AG08396 (cell line): ENCODE measurements around the gene C17orf67.

Experiments used
- DNase-seq: peaks from one replicate; pipeline ENCODE4 v3.0.0; 2012; ENCODE audit warnings: low spot score, mixed read lengths

C17orf67 gene

DNA sequence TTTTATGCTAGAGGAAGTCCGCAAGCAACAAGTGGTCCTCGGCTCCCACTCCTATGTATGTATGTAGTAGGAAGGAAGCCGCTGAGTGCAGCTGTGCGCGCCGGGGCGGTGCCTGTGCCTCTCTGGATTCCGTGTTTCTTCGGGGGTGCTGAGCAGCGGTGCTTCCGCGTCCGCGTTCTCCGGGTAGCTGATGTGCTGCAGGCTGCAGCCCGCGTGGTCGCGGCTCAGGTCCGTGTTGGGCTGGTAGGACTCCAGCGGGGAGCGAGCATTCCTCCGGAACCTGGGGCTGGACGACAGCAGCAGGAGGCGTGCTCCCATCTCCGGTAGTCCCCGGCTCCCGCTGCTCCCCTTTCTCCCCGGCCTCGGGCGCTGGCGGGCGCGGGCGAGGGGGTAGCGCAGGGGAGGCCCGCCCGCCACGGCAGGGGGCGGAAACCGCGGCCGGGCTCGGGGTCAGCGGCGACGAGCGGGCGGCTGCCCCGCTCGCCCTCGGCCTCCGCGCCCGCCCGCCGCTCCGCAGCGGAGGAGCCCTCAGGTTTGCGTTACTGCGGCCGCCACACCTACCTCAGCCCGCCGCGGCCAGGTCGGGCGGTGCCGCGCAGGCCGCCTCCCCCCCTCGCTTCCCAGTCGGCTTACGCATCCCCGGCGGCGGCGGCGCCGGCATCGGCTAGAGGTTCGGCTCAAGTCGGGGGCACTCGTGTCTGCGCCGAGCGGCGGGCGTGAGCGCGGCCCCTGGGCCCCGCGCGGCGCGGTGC lies 487 bp downstream of the C17orf67 start:
- DNase-seq = peak; percentile 67

DNA sequence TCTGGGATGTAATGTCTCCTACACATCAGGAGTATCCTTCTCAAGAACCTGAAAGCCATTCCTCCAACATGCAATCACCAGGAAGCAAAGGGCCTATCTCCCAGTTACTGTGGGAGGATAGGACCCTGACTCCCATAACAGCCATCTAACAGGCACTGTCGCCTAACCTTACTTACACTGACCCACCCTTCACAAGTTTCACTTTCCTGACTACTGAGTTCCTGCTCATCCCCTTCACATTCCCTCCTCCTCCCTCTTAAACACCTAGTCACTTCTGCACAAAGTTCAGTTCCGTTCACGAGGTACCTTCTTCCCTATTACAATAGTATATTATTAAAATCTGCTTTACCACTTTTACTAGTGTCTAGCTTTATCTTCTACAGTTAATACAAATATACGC lies 1.3 kb downstream of the C17orf67 start:
- DNase-seq = no peak

DNA sequence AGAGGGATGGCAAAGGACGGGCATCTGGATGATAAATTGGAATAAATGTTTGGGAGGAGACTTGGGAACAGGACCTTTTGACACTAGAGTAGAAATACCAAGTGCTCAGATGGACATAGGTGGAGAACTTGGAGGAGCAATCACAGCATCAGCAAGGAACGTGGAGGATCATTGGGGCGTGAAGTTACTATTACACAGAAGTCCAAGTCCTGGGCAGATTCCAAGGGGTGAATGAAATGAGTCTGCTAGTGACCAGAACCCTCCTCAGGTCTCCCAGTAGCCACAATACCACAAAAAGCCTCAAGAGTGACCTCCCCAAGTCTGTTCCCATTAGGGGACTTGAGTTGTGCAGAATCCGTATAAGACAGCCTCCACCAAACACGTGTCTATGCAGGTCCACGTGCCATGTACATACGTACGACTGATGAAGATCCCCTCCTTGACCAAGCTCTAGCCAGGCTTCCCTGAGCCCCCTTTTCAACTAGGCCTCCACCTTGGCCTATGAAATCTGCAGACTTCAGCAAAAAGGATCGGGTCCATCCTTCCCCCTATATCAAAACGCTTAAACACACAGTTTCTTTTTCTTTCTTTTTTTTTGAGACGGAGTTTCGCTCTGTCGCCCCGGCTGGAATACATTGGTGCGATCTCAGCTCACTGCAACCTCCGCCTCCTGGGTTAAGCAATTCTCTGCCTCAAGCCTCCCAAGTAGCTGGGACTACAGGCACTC lies 2.2 kb downstream of the C17orf67 start:
- no peak for DNase-seq

DNA sequence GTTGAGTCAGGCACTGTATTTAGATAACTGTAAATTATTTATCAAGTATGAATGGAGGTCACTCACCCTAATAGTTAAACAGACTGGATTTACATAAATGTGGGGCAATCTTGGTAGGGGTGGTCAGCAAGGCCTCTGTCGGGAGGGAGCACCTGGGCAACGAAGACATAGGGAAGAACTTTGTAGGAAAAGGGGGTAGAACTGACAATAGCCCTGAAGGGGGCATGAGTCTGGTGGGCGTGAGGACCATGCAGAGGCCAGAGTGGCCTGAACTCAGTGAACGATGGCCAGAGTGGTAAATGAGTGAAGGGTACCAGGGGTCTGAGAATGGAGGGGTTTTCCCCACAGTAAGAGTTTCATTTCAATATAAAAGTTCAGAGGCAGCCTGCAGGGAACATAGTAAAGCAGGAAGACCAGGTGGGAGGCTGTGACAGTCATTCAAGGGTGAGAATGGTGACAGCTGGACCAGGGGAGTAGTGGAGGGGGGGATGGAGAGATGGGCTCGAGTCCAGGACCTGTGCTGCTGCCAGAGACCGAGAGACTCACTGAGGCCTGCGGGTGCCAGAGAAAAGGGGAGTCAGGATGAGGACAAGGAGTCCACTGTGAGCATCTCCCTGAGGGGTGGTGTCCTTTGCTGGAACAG lies 2.9 kb downstream of the C17orf67 start:
- no peak for DNase-seq

DNA sequence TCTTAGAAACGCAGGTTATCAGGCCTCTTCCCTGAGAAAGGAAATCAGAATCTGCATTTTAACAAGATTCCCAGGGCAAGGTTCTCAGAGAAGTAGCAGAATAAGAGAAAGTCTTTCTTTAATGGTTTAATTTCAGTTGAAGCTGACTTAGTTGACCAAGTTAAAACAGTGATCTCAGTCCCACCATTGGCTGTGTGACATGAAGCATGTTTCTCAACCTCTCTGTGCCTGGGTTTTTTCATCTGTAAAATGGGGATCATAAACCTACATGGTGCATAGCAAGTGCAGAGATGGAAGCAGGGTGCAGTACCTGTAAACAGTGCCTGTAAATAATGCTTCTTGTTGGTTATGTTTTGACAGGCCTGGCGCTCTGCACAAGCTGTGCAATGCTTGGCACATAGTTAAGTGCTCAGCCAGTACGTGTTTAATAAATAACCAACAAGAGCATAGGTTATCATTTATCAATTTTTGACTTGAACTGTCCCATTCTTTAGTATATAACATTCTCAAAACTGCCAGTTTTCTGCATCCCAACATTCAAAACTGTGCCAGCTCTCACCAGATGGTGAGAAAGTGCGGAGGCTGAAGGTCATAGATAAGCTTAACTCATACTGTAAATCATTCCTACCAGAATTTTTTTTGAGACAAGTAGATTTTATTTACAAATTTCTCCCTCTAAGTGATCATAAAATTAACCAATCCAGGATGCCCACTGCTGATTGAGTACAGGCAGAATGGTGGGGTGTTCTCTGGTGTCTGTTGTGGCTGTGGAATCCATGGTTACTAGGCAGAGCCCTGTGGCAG lies 6.9 kb downstream of the C17orf67 start:
- DNase-seq = no peak

DNA sequence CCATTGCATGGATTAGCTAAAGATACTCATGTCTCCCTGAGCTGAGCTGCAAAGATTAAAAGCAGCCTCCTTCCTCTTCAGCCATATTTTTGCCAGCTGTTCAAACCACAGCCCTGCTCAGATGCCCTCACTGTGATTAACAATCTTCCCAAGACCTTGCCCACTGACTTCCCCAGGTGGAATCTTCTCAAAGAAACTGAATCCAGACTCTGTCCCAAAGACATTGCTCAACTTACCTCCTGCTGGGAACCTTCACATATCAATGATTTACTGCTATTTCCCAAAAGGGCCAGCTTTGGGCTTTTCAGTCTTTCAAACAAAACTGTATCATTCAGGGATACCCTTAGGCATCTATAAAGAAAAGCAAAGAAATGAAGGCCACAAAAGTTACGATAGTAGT lies 9.2 kb downstream of the C17orf67 start:
- no peak for DNase-seq

DNA sequence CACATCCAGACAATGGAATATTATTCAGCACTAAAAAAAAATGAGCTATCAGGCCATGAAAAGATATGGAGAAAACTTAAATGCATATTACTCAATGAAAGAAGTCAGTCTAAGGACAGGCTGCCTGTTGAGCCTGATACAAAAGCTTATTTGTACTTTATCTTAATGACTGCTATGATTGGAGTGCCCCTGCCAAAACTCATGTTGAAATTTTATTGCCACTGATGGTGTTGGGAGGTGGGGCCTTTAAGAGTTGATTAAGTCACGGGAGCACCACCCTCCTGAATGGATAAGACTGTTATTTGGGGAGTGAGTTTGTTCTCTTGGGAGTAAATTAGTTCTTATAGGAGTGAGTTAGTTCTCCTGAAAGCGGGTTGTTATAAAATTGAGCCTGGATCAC lies 9.9 kb downstream of the C17orf67 start:
- no peak for DNase-seq

DNA sequence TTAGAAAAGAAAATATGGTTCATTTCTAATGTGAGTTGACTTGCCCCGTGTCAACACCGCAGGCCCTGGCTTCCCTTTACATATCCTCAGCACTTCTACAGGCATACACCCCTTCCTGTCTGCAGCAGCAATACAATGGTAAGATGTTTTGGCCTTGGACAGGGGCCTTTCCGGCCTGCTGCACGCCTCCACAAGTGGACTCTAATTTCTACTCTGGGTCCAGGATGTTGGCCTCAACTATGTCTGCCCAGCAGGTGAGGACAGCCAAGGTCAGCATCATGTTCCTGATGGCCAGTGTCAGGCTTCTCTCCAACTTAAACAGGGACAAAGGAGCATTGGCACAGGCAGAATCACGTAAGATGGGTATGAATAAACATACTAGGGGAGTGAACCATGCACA lies 11.0 kb downstream of the C17orf67 start:
- DNase-seq = no peak

DNA sequence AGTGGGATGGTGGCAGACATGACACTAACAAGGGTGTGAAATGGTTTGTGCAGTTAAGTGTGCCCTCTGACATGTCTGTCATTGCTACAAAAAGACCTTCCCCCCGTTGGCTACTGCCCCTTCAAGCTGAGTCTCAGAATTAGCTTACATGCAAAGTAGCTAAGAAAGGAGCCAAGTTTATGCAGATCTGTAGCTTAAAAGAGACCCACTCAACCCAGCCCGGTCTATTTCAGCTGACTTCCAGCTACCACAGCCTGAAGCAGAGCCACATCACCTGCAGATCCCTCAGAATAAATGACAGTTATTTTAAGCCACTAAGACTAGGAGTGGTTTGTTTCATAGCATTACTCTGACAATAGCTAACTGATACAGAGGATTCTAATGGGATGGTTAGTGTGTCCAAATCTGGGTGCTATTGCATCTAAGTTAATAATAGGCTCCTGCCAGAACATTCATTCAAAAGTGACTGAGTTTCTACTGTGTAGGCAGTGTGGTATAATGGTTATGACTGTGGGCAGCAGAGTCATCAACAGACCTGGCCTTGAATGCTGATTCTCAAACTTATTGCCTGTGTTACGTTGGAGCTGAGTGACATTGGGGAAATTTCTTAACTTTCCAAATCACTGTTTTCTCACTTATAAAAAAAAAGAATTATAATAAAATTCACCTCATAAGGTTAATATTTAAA lies 11.7 kb downstream of the C17orf67 start:
- no peak for DNase-seq

DNA sequence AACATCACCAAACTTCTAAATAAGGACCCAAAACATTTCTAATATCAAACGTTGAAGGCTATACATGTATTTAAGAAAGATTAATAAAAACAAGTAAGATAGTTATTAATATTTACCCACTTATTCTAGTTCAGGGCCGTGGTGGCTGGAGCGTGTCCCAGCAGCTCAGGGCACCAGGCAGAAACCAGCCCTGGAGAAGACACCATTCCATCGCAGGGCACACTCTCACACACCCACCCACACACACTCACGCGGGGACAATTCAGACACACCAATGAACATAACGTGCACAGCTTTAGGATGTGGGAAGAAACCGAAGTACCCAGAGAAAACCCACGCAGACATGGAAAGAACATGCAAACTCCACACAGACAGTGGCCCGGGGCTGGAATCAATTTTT lies 13.5 kb downstream of the C17orf67 start:
- DNase-seq = no peak

DNA sequence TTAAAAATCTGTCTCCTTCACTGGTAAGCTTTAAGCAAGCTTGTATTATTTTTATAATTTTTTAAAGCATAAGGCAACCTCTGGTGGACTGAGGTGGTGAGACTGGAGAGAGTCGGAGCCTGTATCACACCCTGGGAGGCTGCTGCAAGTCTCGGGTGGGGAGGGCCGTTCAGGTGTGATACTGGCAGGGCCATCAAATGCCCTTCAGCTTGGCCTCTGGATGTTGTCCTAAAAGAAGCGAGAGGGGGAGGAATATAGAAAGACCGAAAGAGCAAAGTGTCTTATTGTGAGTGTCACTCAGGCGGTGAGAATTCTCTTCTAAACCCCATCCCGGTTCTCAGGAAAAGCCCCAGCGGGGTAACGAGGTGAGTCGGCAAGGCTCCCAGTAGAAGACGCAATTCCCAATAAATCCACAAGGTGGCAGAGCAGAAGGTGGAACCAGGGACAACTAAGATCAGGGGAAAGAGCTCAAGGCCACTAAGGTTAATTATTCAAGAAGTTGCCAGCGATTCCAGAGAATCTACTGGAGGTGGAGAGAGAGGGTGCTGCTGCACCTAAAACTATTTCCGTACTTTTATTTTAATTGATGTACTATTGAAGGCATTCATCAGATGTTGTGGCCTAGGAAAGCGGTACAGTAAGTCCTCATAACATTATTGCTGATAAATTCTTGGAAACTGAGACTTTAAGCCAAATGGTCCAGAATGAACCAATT lies 14.1 kb downstream of the C17orf67 start:
- peak; percentile 80 for DNase-seq

DNA sequence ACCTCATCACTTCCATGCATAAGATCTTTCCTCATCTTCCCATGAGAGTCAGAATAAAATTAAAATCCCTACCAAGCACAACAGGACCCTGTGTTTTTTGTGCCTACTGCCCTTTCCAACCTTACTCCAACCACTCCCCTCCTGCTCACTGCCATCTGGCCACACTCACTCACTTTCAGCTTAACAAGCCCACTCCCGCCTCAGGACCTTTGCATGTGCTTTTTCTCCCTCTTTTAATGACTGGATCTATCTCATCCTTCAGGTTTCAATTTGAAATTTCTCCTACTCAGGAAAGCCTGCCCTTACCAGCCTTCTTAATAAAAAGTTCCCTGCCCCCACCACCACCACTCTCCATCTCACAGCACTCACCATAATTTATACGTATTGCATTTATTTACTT lies 14.7 kb downstream of the C17orf67 start:
- DNase-seq = no peak

DNA sequence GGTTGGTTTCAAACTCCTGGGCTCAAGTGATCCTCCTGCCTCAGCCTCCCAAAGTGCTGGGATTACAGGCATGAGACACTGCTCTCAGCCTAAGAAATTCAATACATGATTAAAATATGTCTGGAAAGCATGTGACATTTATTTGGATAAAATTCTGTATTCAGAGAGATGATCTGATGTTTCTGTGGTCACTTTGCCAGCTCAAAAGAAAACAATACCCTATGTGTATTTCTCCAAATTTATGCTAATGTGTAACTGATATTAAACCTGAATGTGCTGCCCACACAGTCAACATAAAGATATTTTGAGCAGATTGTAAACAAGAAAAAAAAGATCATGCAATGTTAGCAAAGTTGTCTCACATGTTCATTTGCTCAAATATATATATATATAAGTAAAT lies 16.7 kb downstream of the C17orf67 start:
- no peak for DNase-seq

DNA sequence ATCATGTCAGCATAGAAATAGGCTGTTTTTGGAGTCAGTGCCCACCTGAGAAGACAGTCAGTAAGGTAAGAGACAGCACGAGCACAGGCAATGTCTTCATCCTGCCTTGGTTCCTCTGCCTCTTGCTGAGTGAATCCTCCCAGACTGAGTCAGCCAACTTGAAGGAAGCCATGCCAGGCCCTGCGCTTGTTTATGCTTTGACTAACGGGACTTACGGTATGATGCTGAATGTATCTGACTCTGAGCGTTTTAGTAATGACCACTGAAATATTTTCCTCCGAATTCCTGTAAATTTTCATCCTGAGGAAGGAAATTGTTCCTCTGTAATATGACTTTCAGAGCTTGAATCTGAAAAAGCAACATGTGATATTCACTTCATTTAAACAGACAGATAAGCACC lies 18.0 kb downstream of the C17orf67 start:
- peak; percentile 71 for DNase-seq

DNA sequence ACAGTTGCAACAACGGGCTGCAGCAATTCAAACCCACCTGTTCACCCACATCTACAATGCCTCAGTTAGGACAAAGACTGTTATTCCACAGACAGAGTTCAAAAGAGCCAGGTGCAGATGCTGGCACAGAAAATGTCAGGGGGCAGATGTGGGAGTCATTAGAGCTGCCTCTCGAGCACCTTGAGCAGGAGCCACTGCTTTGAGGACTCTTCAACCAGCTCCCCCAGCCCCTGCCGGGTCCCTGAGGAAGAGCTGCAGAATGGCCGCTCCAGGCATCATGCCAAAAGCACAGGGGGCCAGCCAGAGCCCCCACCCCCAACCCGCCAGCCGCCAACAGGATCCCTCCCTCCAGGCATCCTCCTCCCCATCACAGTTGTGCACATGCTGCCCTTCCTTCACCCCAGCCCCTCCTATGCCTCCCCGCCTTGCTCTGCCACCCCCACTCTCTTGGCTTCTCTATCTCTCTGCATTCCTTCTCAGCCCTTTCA lies 20.8 kb downstream of the C17orf67 start:
- no peak for DNase-seq

DNA sequence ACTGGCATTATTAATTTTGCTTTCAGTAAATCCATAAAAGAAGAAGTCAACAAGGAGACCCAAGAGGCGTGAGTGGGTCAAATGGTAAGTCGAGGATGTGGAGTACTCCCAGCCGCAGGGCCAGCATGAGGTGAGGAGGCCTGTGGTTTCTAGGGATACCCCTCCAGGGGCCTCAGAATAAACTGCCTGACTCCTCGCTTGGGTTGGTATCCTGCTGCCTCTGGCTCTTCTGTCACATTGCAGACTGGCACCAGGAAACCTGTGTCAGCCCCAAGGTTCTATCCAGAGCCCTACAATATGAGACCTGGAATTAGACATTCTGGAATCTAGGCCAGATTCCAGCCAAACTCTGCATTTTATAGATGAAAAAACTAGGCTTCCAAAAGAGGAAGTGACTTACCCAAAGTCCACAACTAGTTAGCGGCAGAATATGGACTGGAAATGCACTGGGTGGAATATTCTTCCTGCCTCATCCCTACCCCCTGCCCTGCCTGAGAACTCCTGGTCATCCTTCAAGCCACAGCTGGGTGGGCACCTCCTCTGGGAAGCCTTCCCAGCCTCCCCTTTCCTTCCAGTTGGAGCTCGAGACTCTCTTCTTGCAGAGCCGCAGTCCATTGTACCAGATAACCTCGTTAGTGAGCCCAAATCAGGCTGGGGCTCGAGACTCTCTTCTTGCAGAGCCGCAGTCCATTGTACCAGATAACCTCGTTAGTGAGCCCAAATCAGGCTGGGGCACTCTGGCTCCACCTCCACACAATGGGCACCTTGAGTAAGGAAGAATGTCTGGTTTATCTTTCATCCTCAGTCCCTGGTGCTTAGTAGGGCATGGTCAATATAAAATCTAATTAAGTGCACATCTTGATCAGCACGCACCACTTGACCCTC lies 22.6 kb downstream of the C17orf67 start:
- no peak for DNase-seq

DNA sequence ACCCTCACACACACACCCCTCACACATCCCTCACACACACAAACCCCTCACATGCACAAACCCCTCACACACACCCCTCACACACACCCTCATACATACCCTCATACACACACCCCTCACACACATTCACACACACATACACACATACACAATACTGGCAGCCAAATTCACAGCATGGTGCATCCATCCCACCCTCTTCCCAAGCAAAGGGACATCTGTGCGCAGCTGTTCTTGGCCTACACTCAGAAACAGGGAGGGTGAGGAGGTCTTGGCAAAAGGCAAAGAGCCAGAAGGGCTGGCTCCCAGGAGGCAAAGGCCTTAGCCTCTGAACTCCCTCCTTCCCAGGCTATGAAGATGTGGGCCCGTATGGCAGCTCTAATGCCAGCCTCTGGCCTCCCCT lies 23.4 kb downstream of the C17orf67 start:
- no peak for DNase-seq

DNA sequence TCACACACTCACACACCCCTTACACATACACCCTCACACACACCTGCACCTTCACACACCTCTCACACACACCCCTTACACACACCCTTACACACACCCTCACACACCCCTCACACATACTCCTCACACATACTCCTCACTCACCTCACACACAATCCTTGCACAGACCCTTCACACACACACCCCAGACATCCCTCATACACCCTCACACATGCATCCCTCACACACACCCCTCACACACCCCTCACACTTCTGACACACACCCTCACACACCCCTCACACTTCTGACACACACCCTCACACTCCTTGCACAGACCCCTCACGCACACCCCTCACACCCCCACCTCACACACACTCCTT lies 23.9 kb downstream of the C17orf67 start:
- no peak for DNase-seq

DNA sequence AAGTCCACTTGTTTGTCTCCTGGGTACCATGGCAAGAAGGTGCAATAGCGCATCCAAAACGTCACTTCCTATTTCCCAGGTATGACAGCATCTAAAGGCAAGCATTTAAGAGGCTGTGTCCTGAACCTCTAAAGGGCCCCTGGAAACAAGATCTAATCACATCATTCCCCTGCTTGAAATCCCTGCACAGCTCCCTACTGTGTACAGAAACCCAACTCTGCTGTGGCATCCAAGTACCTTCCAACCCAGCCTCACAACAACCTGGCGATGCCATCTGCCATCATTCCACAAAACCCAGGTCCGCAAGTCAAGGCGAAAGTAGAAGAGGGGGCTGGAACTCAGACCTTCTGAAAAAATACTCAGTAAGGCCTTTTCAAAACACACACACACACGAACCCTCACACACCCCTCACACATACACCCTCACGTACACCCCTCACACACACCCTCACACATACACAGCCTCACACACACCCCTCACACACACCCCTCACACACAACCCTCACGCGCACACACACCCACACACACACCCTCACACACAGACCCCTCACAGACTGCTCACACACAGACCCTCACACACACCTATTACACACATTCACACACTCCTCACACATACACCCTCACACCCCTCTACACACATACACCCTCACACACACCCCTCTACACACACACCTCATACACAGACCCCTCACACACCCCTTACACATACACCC lies 24.5 kb downstream of the C17orf67 start:
- no peak for DNase-seq
